22Rv1 (cell line): ENCODE data around the gene RASL10A.

Experiments used
- ZFX ChIP-seq: fragments of 450-650 bp; IDR thresholded peaks from 2 replicates; pipeline ENCODE4 v1.6.1; 2017; ENCODE audit warnings: antibody characterized with exemption, borderline replicate concordance
- TF ChIP-seq, protein P1 (sequence below): fragments of 450-650 bp; IDR thresholded peaks from 2 replicates; pipeline ENCODE4 v1.5.1; 2017; ENCODE audit warnings: mild to moderate bottlenecking

GRCh38 chr22:29302402-29302680 is 13.2 kb downstream of the RASL10A start:
- TF ChIP-seq, protein P1, sequence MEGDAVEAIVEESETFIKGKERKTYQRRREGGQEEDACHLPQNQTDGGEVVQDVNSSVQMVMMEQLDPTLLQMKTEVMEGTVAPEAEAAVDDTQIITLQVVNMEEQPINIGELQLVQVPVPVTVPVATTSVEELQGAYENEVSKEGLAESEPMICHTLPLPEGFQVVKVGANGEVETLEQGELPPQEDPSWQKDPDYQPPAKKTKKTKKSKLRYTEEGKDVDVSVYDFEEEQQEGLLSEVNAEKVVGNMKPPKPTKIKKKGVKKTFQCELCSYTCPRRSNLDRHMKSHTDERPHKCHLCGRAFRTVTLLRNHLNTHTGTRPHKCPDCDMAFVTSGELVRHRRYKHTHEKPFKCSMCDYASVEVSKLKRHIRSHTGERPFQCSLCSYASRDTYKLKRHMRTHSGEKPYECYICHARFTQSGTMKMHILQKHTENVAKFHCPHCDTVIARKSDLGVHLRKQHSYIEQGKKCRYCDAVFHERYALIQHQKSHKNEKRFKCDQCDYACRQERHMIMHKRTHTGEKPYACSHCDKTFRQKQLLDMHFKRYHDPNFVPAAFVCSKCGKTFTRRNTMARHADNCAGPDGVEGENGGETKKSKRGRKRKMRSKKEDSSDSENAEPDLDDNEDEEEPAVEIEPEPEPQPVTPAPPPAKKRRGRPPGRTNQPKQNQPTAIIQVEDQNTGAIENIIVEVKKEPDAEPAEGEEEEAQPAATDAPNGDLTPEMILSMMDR, result no peak
- no peak for TF ChIP-seq ZFX
